Measurements from ENCODE around the gene PID1. TPM values are rescaled to one million over a fixed set of nuclear protein-coding genes. Genes with fewer than 3 reads are reported as not detected.
"Not testable (repeated sequence)": the region's sequence is repeated elsewhere in the genome, so short reads cannot be mapped to it uniquely, and the experiment has no call there.

Gene PID1
- total RNA-seq, 2 donors from 2014 or later, result 66.2 to 109 TPM

DNA sequence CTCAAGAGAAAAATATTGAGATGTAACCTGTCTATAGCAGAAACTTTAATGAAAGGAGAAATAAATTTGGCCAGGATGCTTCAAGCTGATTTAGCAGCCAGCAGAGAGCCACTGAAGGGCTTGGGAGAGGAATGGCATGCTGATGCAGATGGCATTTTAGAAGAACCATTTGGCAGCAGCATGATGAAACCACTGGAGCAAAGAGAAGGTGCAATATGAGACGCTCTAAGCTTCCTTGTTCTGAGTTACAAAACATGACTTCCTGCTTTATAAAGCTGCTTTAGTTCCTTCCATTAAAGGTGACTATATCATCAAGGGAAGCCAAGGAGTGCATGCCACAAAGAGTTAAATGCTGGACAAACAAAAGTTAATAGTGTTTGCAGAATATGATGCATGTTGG lies 189.7 kb downstream of the PID1 start:
- H3K36me3 ChIP-seq, result peaks cover 6% of the 10 kb centered on the region
- H3K9me3 ChIP-seq, result no peaks in the 10 kb centered on the region
- TF ChIP-seq, protein P1, sequence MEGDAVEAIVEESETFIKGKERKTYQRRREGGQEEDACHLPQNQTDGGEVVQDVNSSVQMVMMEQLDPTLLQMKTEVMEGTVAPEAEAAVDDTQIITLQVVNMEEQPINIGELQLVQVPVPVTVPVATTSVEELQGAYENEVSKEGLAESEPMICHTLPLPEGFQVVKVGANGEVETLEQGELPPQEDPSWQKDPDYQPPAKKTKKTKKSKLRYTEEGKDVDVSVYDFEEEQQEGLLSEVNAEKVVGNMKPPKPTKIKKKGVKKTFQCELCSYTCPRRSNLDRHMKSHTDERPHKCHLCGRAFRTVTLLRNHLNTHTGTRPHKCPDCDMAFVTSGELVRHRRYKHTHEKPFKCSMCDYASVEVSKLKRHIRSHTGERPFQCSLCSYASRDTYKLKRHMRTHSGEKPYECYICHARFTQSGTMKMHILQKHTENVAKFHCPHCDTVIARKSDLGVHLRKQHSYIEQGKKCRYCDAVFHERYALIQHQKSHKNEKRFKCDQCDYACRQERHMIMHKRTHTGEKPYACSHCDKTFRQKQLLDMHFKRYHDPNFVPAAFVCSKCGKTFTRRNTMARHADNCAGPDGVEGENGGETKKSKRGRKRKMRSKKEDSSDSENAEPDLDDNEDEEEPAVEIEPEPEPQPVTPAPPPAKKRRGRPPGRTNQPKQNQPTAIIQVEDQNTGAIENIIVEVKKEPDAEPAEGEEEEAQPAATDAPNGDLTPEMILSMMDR (IDR thresholded peaks at IDR 0.05), result no peak
- H3K4me3 ChIP-seq, result no peak overlapping the region
- H3K27ac ChIP-seq, result no peak overlapping the region
- H3K27me3 ChIP-seq (replicated peaks; ENCODE audit: insufficient read depth), result no peaks in the 10 kb centered on the region
- no peak for DNase-seq (ENCODE audit: low spot score)
- ATAC-seq (ENCODE audit: insufficient number of reproducible peaks, low FRiP score, low read depth), result no peak
- peaks cover 13 to 40% of the 10 kb centered on the region in 2 donors for H3K4me1 ChIP-seq (ENCODE audit: control insufficient read depth in 1 of 2, low read depth in 2 of 2)

DNA sequence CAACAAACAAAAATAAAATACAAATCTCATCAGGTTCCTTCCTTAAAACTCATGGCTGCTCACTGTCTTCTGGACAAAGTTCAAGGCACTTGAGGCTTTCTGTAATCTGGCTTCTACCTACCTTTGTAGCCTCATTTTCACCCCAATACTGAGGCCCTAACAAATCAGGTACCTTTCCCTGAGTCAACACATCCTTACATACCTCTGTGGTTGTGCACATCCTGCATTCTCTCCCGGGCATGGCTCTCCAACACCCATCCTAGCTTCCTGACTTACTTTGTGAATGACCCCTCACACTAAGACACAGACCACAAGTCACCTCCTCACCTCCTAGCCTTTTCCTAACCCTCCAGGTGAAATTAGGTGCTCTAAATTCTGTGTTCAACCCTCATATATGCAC lies 190.9 kb downstream of the PID1 start:
- TF ChIP-seq, protein P1 (IDR thresholded peaks at IDR 0.05), result no peak
- H3K27ac ChIP-seq, result no peak overlapping the region

GRCh38 chr2:229076886-229077285 lies 194.2 kb downstream of the PID1 start:
- H3K4me3 ChIP-seq; H3K9me3 ChIP-seq; H3K27me3 ChIP-seq (replicated peaks; ENCODE audit: insufficient read depth); H3K36me3 ChIP-seq; H3K27ac ChIP-seq; ATAC-seq (ENCODE audit: insufficient number of reproducible peaks, low FRiP score, low read depth); DNase-seq (ENCODE audit: low spot score): not testable (repeated sequence)
- peaks cover 6 to 15% of the 10 kb centered on the region in 2 donors for H3K4me1 ChIP-seq (ENCODE audit: control insufficient read depth in 1 of 2, low read depth in 2 of 2)

More for the DNA sequence above, 190.9 kb downstream of the PID1 start:
- Histone ChIP-seq H3K9me3 (no peaks in the 10 kb centered on the region), H3K36me3 (peaks cover 6% of the 10 kb centered on the region), H3K27me3 (replicated peaks; ENCODE audit: insufficient read depth) (no peaks in the 10 kb centered on the region), H3K4me3 (no peak overlapping the region), H3K4me1 (ENCODE audit: control insufficient read depth in 1 of 2, low read depth in 2 of 2) (peaks cover 13 to 40% of the 10 kb centered on the region in 2 donors)
- no peak for DNase-seq (ENCODE audit: low spot score)
- no peak for ATAC-seq (ENCODE audit: insufficient number of reproducible peaks, low FRiP score, low read depth)

- ATAC-seq (ENCODE audit: insufficient number of reproducible peaks, low FRiP score, low read depth), result no peak
- H3K9me3 ChIP-seq, result no peaks in the 10 kb centered on the region
- peaks cover 0 to 17% of the 10 kb centered on the region in 2 donors for H3K4me1 ChIP-seq (ENCODE audit: control insufficient read depth in 1 of 2, low read depth in 2 of 2)
- no peak overlapping the region for H3K4me3 ChIP-seq
- peaks cover 6% of the 10 kb centered on the region for H3K36me3 ChIP-seq
- no peak for DNase-seq (ENCODE audit: low spot score)
- no peak overlapping the region for H3K27ac ChIP-seq
- TF ChIP-seq, protein P1 (IDR thresholded peaks at IDR 0.05), result no peak
- no peaks in the 10 kb centered on the region for H3K27me3 ChIP-seq (replicated peaks; ENCODE audit: insufficient read depth)
Measured at GRCh38 chr2:229073935-229074334, 197.2 kb downstream of the PID1 start.

- peaks cover 3% of the 10 kb centered on the region for H3K36me3 ChIP-seq
- no peaks in the 10 kb centered on the region for H3K27me3 ChIP-seq (replicated peaks; ENCODE audit: insufficient read depth)
Measured at GRCh38 chr2:229071292-229071976, 199.7 kb downstream of the PID1 start.

More at GRCh38 chr2:229071292-229071976, 199.7 kb downstream of the PID1 start:
- DNase-seq (ENCODE audit: low spot score) (no peak), ATAC-seq (ENCODE audit: insufficient number of reproducible peaks, low FRiP score, low read depth) (no peak)
- H3K4me1 ChIP-seq (ENCODE audit: control insufficient read depth in 1 of 2, low read depth in 2 of 2), result peaks cover 0 to 13% of the 10 kb centered on the region in 2 donors
- H3K9me3 ChIP-seq, result no peaks in the 10 kb centered on the region
- H3K4me3 ChIP-seq, result no peak overlapping the region
- H3K27ac ChIP-seq, result no peak overlapping the region
- TF ChIP-seq, protein P1 (IDR thresholded peaks at IDR 0.05), result no peak

Data from thoracic aorta (tissue), 2 donors.